Common myeloid progenitor, CD34-positive (primary cell): ENCODE results near the gene TBX2.
A peak's percentile ranks its signal among the peaks of the same experiment; 100 is the strongest.

Experiments used
- CTCF ChIA-PET: fragments of 350-600 bp; sonication (Branson Sonifier 250); formaldehyde crosslinking; loops from one replicate; lab custom pipeline; 2021; ENCODE audit warnings: antibody characterized with exemption; lab: Charles Lee
- POLR2A ChIA-PET: fragments of 350-600 bp; sonication (Branson Sonifier 250); formaldehyde crosslinking; loops from one replicate; lab custom pipeline; 2021; ENCODE audit warnings: antibody characterized with exemption; lab: Charles Lee
- DNase-seq, 3 donors: peaks; one replicate each; pipeline versions ENCODE4 v3.0.0 to v3.0.0-alpha.2; 2013
- H3K27ac ChIP-seq, 2 experiments: 1 replicate in 1 of 2; 2 replicates in 1 of 2; pipeline ENCODE4 v1.7.0; 2013; ENCODE audit warnings: inconsistent platforms in 2 of 2, low read length in 2 of 2, mild to moderate bottlenecking in 2 of 2, low read depth in 1 of 2, moderate library complexity in 1 of 2; ENCODE audit not compliant: severe bottlenecking in 2 of 2, insufficient read depth in 1 of 2, poor library complexity in 1 of 2
- H3K27me3 ChIP-seq, 5 experiments: replicated peaks in 2 of 5; 1 replicate in 3 of 5; 2 replicates in 2 of 5; pipeline versions ENCODE4 v1.6.1 to v1.7.0; 2013; ENCODE audit warnings: low read length in 4 of 5, mild to moderate bottlenecking in 2 of 5, moderate library complexity in 2 of 5, inconsistent platforms in 1 of 5; ENCODE audit not compliant: insufficient read depth in 5 of 5, control insufficient read depth in 4 of 5
- H3K36me3 ChIP-seq, 4 experiments: 1 replicate in 2 of 4; 2 replicates in 2 of 4; pipeline versions ENCODE4 v1.6.1 to v1.7.0; 2013; ENCODE audit warnings: low read length in 3 of 4, control low read depth in 1 of 4, mild to moderate bottlenecking in 1 of 4; ENCODE audit not compliant: control insufficient read depth in 4 of 4, insufficient read depth in 4 of 4
- H3K4me1 ChIP-seq, 4 experiments: 1 replicate in 3 of 4; 2 replicates in 1 of 4; pipeline versions ENCODE4 v1.6.1 to v1.7.1; 2013; ENCODE audit warnings: low read length in 3 of 4, mild to moderate bottlenecking in 3 of 4, control low read depth in 1 of 4, inconsistent platforms in 1 of 4, moderate library complexity in 1 of 4; ENCODE audit not compliant: control insufficient read depth in 4 of 4, insufficient read depth in 4 of 4; ENCODE audit errors: control extremely low read depth in 1 of 4
- H3K4me3 ChIP-seq, 7 experiments: 1 replicate in 4 of 7; 2 replicates in 3 of 7; pipeline versions ENCODE4 v1.5.1 to v1.7.0; 2013; ENCODE audit warnings: mild to moderate bottlenecking in 7 of 7, low read length in 6 of 7, moderate library complexity in 6 of 7, inconsistent platforms in 2 of 7, low read depth in 2 of 7, control low read depth in 1 of 7; ENCODE audit not compliant: insufficient read depth in 4 of 7, control insufficient read depth in 1 of 7; ENCODE audit errors: extremely low read depth in 1 of 7
- H3K9me3 ChIP-seq, 5 experiments: 1 replicate in 4 of 5; 2 replicates in 1 of 5; pipeline versions ENCODE4 v1.6.1 to v1.7.1; 2013; ENCODE audit warnings: low read length in 4 of 5, mild to moderate bottlenecking in 2 of 5, inconsistent platforms in 1 of 5, low read depth in 1 of 5, moderate library complexity in 1 of 5; ENCODE audit not compliant: control insufficient read depth in 4 of 5, insufficient read depth in 2 of 5; ENCODE audit errors: control extremely low read depth in 1 of 5
- WGBS: methylation state at CpG from one replicate; pipeline ENCODE4 v1.1.5; 2013; ENCODE audit not compliant: insufficient coverage; 5-methylcytosine and 5-hydroxymethylcytosine counted together

TBX2 gene

DNA sequence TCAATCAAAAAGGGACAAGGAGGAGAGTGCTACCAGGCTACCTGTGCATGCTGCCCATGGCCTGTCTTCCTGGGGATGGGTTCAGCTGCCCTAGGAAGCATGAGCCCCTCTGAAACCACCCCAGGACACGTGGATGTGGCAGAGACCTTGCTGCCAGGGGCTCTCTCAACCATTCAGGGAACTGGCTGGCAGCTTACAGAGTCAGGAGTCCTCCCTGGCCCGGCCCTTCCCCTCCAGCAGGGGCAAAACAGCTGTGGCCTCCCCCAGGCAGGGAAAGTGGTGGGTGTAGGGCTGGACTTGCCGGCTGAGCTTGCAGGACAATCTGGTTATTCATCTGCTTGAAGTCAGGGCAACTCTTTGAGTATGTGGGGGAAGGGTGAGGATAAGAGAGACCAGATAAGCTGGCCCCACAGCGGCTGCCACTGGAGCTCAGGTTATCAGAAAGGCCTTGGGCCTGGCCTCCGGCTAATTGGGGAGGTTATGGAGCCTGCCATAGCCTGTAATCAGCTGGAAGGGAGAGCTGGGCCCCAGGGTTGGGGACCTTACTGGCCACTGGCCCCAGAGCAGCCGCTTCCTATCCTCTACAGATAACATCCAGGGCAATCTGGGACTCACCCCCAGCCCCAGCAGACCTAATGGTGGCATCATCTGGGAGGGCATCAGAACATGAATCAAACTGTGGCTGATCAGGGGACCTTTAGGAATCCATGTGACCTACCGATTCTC lies 5.6 kb upstream of the TBX2 start:
- Histone ChIP-seq H3K4me3 (no peak overlapping the region), H3K27ac (no peak overlapping the region), H3K9me3 (peaks cover 0 to 5% (median 0%) of the 10 kb centered on the region in 5 experiments), H3K36me3 (no peaks in the 10 kb centered on the region), H3K27me3 (peaks cover 0 to 80% (median 33%) of the 10 kb centered on the region in 5 experiments), H3K4me1 (peaks cover 0 to 33% (median 18%) of the 10 kb centered on the region in 4 experiments)
- WGBS, result 100% methylated on average over 5 of the region's 7 CpGs
- ChIA-PET POLR2A (no interaction called here), CTCF (interaction anchor here (0.6 to 2.3 kb wide), 6 partner anchors 11 to 1024 kb away, joined by 3 to 7 read pairs (median 4); no protein-coding TSS in a partner anchor)
- DNase-seq, result no peak

DNA sequence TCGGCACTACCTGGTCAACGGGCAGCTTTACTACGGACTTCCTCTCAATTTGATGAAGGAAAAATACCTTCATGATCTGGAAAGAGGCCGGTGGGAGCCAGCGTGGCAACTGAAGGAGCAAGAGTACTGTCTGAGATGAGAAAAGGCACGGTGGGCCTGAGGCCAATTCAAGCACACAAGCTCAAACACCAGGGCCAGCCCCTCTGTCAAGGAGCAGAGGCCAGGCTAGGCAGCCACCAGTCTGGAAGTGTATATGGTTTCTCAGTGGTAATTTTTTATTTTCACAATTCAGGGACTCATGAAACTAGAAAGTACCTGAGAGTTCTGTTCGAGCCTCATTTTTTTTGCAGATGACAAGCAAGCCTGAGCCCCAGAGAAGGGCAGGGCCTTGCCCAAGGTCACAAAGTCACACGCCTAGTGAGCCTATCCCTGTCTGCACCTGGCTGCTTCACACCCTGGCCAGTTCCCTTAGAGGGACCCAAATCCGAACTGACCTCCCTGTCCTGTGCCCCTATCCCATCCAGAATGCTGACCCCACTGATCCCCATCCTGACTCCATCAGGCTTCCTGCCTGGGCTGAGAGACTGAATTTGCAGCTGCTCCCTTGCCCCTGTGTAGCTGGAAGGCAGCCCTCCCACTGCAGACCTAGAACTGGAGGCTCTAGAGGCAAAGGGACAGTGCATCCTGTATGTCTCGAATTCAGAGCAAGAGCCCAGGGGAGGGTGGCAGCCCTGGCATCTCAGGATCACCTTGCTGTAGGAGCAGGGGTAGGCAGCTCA lies 4.8 kb upstream of the TBX2 start:
- 86% methylated on average over 10 of the region's 10 CpGs for WGBS
- Histone ChIP-seq H3K36me3 (no peaks in the 10 kb centered on the region), H3K9me3 (peaks cover 0 to 5% (median 0%) of the 10 kb centered on the region in 5 experiments), H3K4me3 (no peak overlapping the region), H3K27me3 (peaks cover 0 to 87% (median 31%) of the 10 kb centered on the region in 5 experiments), H3K27ac (no peak overlapping the region), H3K4me1 (peaks cover 0 to 38% (median 21%) of the 10 kb centered on the region in 4 experiments)
- CTCF ChIA-PET, result interaction anchor here (0.6 to 2.3 kb wide), 3 partner anchors 10 to 1024 kb away, joined by 3 to 7 read pairs (median 3); no protein-coding TSS in a partner anchor
- POLR2A ChIA-PET, result no interaction called here
- no peak for DNase-seq

DNA sequence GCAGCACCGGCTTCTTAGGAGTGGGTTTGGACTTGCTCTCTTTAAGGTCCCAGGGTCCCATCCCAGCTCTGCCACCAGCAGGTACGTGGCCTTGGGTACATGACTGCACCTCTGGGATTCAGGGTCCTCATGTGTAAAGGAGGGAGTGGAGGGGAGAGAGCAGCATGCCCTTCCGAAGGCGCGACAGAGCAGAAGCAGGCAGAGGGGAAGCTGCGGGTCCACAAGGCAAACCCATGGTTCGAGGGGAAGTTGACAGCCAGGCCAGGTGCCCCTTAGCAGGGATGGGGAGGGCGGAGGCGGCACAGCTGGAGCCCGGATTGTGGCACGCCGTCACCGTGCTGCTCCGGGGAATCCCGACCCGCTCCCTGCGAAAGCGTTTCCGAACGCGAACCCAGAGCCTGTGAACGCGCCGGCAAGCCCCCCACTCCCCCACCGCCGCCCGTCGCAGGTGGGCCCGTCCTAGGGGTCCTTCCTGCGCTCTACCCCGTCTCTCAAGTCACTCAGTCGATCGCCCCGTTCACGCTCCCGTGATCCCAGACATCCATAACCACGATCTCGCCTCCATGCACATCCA lies 4.1 kb upstream of the TBX2 start:
- POLR2A ChIA-PET, result no interaction called here
- H3K27ac ChIP-seq, result no peak overlapping the region

DNA sequence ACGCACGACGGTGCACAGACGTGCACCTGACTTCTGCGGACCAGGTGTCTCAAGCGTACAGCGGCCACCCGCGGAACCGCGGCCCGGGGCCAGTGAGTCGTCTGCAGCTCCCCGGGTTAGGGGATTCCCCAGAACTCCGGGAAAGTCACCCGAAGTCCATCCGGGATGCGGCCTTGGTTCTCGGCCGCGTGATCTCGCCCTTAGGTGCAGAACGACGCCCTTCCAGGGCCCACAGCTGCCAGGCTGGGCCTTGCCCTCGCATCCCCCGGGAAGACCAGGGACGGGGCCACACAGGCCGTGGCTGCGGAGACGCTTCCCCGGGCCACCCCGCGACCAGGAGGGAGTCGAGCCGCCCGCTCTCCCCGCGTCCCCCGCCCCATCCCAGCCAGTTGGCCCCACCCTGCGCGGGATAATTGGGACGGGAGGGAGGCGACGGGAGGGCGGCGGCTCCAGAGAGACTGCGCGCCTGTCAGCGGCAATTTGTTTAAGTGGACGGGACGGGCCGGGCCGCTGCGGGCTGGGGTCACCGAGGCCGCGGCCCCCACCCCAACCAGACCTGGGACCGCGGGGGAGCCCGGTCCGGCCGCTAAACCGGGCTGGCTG lies 3.6 kb upstream of the TBX2 start:
- Histone ChIP-seq H3K9me3 (peaks cover 0 to 5% (median 0%) of the 10 kb centered on the region in 5 experiments), H3K4me1 (peaks cover 0 to 41% (median 25%) of the 10 kb centered on the region in 4 experiments), H3K27me3 (peaks cover 0 to 90% (median 32%) of the 10 kb centered on the region in 5 experiments), H3K27ac (no peak overlapping the region), H3K4me3 (no peak overlapping the region), H3K36me3 (no peaks in the 10 kb centered on the region)
- ChIA-PET POLR2A (no interaction called here), CTCF (interaction anchor here (0.6 kb wide), 1 partner anchor 17 kb away, joined by 3 read pairs; no protein-coding TSS in a partner anchor)
- 5% methylated on average over 50 of the region's 63 CpGs for WGBS
- DNase-seq, result peak in 1 of 3 donors; percentile 26

More for the DNA sequence above, 4.1 kb upstream of the TBX2 start:
- Histone ChIP-seq H3K36me3 (no peaks in the 10 kb centered on the region), H3K4me3 (no peak overlapping the region), H3K4me1 (peaks cover 0 to 38% (median 22%) of the 10 kb centered on the region in 4 experiments), H3K9me3 (peaks cover 0 to 5% (median 0%) of the 10 kb centered on the region in 5 experiments), H3K27me3 (peaks cover 0 to 90% (median 31%) of the 10 kb centered on the region in 5 experiments)
- no peak for DNase-seq
- 27% methylated on average over 35 of the region's 38 CpGs for WGBS
- CTCF ChIA-PET, result interaction anchor here (0.6 kb wide), 1 partner anchor 17 kb away, joined by 3 read pairs; no protein-coding TSS in a partner anchor

DNA sequence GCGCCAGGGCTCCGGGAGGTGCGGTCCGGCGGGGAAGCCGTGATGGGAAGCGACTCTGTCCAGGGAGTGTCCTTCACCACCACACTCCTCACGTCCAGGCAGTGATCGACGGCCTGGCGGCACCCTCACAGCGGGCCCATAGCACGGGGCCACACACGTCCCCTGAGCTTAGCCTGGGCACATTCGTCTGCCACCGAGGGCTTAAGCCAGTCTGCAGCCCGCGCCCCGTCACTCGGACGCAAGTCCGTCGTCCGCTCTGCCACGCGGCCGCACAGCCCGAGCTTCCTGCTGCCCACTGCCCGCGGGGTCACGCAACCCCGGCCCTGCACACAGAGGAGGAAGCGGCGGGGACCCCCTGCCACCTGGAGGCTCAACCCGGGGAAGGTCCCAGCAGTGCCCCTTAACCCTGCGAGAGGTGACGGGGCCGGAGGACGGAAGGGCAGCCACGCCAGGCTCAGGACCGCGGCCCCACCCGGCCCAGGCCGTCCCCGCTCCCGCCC lies 3.0 kb upstream of the TBX2 start:
- Histone ChIP-seq H3K9me3 (peaks cover 0 to 5% (median 0%) of the 10 kb centered on the region in 5 experiments), H3K27me3 (peaks cover 0 to 90% (median 35%) of the 10 kb centered on the region in 5 experiments)

DNA sequence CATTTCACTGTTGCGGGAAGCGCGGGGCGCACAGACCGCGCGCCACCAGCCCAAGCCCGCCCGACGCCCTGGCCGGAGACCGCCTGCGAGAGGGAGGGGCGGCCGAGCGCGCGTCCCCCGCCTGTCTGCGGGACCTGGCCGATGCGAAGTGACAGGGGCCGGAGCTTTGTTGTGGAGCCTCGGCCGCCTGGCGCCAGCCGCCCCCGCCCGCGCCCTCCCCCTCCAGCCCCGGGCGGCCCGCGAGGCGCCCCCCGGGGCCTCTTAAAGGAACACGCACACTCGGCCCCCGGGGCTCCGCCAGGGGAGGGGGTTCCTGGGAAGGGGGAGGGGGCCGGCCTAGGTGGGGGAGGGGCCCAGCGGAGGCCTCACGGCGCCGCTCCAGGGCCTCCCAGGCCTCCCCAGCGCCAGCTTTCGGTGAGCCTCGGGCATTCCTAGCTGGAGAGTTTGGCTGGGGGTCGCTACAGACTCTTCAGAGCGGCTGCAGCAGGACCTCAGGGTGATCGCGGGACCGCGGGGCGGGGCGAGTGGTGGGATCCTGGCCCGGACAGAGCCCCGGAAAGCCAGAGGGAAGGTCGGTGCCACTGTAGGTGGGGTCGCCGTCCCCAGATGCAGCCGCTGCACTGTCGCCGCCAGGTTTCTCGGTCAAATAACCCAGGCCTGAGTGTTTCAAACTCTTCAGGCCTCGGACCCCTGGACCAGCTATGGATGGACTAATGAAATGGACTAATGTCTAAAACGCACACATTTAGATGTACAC lies 2.4 kb upstream of the TBX2 start:
- H3K9me3 ChIP-seq, result peaks cover 0 to 5% (median 0%) of the 10 kb centered on the region in 5 experiments
- no peaks in the 10 kb centered on the region for H3K36me3 ChIP-seq
- peaks cover 0 to 89% (median 36%) of the 10 kb centered on the region in 5 experiments for H3K27me3 ChIP-seq
- POLR2A ChIA-PET, result no interaction called here
- 4% methylated on average over 40 of the region's 67 CpGs for WGBS
- CTCF ChIA-PET, result no interaction called here
- peaks cover 0 to 41% (median 25%) of the 10 kb centered on the region in 4 experiments for H3K4me1 ChIP-seq
- no peak overlapping the region for H3K4me3 ChIP-seq
- peak in 1 of 3 donors; percentile 24 for DNase-seq
- H3K27ac ChIP-seq, result no peak overlapping the region

More for the DNA sequence above, 3.0 kb upstream of the TBX2 start:
- peaks cover 0 to 41% (median 25%) of the 10 kb centered on the region in 4 experiments for H3K4me1 ChIP-seq
- H3K4me3 ChIP-seq, result no peak overlapping the region
- POLR2A ChIA-PET, result no interaction called here
- DNase-seq, result peak in 1 of 3 donors; percentile 21
- CTCF ChIA-PET, result no interaction called here
- H3K27ac ChIP-seq, result no peak overlapping the region
- H3K36me3 ChIP-seq, result no peaks in the 10 kb centered on the region
- WGBS, result 8% methylated on average over 46 of the region's 46 CpGs
